ENCODE measurements around the gene OR52N4. TPM values are rescaled to one million over a fixed set of nuclear protein-coding genes. Genes with fewer than 3 reads are reported as not detected.
A peak's percentile ranks its signal among the peaks of the same experiment; 100 is the strongest.

Gene OR52N4
- total RNA-seq, 8 experiments from 2014 or later = 0.21 to 0.81 (median 0.38) TPM; not detected in 1

- in situ Hi-C loops (cut with MboI; ENCODE audit: low pct_unique_long_range_greater_than_20kb in 2 of 9, low sequenced_read_pairs in 9 of 9, unreplicated experiment in 9 of 9) = no loop called here
- Histone ChIP-seq H3K4me3 (no peak overlapping the region), H3K4me1 (replicated peaks in 1 of 2) (peaks cover 0 to 2% of the 10 kb centered on the region in 2 donors), H3K27ac (no peak overlapping the region)
- WGBS, 10 experiments = 13 to 100% (median 86%) methylated on average over 1 to 3 of the region's 3 CpGs; no CpG with 5 or more reads in 1 of the 10 experiments
- ATAC-seq (replicated peaks in 6 of 8) = peak in 3 of 8 experiments; percentile 49 to 73 (median 65)
Observed at GRCh38 chr11:5746614-5747013, 7.4 kb upstream of the OR52N4 start.

- 23 to 100% (median 82%) methylated on average over 2 to 3 of the region's 3 CpGs for WGBS, 10 experiments
- in situ Hi-C loops (cut with MboI; ENCODE audit: low pct_unique_long_range_greater_than_20kb in 2 of 9, low sequenced_read_pairs in 9 of 9, unreplicated experiment in 9 of 9) = no loop called here
- no peak overlapping the region for H3K27ac ChIP-seq
- peaks cover 0 to 2% of the 10 kb centered on the region in 2 donors for H3K4me1 ChIP-seq (replicated peaks in 1 of 2)
- ATAC-seq (replicated peaks in 6 of 8) = no peak
- H3K4me3 ChIP-seq = no peak overlapping the region
Observed at GRCh38 chr11:5749836-5750235, 4.2 kb upstream of the OR52N4 start.

GRCh38 chr11:5767056-5767455, 13.0 kb downstream of the OR52N4 start:
- in situ Hi-C loops (cut with MboI; ENCODE audit: low pct_unique_long_range_greater_than_20kb in 2 of 9, low sequenced_read_pairs in 9 of 9, unreplicated experiment in 9 of 9) = no loop called here
- ATAC-seq (replicated peaks in 6 of 8) = no peak
- no peak overlapping the region for H3K27ac ChIP-seq
- WGBS, 10 experiments = 0 to 100% (median 75%) methylated on average over 1 of the region's 1 CpG; no CpG with 5 or more reads in 6 of the 10 experiments
- no peak overlapping the region for H3K4me3 ChIP-seq
- no peaks in the 10 kb centered on the region for H3K4me1 ChIP-seq (replicated peaks in 1 of 2)

- in situ Hi-C loops (cut with MboI; ENCODE audit: low pct_unique_long_range_greater_than_20kb in 2 of 9, low sequenced_read_pairs in 9 of 9, unreplicated experiment in 9 of 9) = no loop called here
- WGBS, 10 experiments = 0 to 89% (median 41%) methylated on average over 1 to 4 of the region's 4 CpGs; no CpG with 5 or more reads in 4 of the 10 experiments
- Histone ChIP-seq H3K4me3 (no peak within 1 kb of the TSS), H3K4me1 (replicated peaks in 1 of 2) (no peaks in the 10 kb centered on the region), H3K27ac (no peak within 1 kb of the TSS)
- no peak for ATAC-seq (replicated peaks in 6 of 8)
Observed at GRCh38 chr11:5783255-5783654, 29.2 kb downstream of the OR52N4 start, which contains the start of gene OR52N5. TSS of gene OR52N5 (minus strand) at chr11:5783355. CDS start at chr11:5778634, 4,721 bp downstream.

- in situ Hi-C loops (cut with MboI; ENCODE audit: low pct_unique_long_range_greater_than_20kb in 2 of 9, low sequenced_read_pairs in 9 of 9, unreplicated experiment in 9 of 9) = no loop called here
- Histone ChIP-seq H3K4me1 (replicated peaks in 1 of 2) (no peaks in the 10 kb centered on the region), H3K4me3 (no peak within 1 kb of the TSS), H3K27ac (no peak within 1 kb of the TSS)
- no peak for ATAC-seq (replicated peaks in 6 of 8)
- WGBS, 10 experiments = 0 to 93% (median 68%) methylated on average over 1 to 3 of the region's 3 CpGs; no CpG with 5 or more reads in 2 of the 10 experiments
Observed at GRCh38 chr11:5791165-5791564, 37.1 kb downstream of the OR52N4 start, which contains the start of gene OR52N1. TSS of gene OR52N1 (minus strand) at chr11:5791265. CDS start at chr11:5788816, 2,449 bp downstream.

GRCh38 chr11:5796541-5796940, 42.5 kb downstream of the OR52N4 start:
- no peak for ATAC-seq (replicated peaks in 6 of 8)
- H3K4me3 ChIP-seq = no peak overlapping the region
- 18 to 93% (median 81%) methylated on average over 3 to 6 of the region's 6 CpGs for WGBS, 10 experiments
- in situ Hi-C loops (cut with MboI; ENCODE audit: low pct_unique_long_range_greater_than_20kb in 2 of 9, low sequenced_read_pairs in 9 of 9, unreplicated experiment in 9 of 9) = no loop called here
- H3K27ac ChIP-seq = no peak overlapping the region
- H3K4me1 ChIP-seq (replicated peaks in 1 of 2) = no peaks in the 10 kb centered on the region

- H3K4me1 ChIP-seq (replicated peaks in 1 of 2) = no peaks in the 10 kb centered on the region
- H3K27ac ChIP-seq = no peak overlapping the region
- in situ Hi-C loops (cut with MboI; ENCODE audit: low pct_unique_long_range_greater_than_20kb in 2 of 9, low sequenced_read_pairs in 9 of 9, unreplicated experiment in 9 of 9) = loop anchor here in 1 of 9 experiments (25.0 kb wide), 1 partner anchor 1167 kb away; the partner anchor contains the start of genes OR51D1 and OR51E1
- H3K4me3 ChIP-seq = no peak overlapping the region
- 68 to 100% (median 85%) methylated on average over 1 to 5 of the region's 5 CpGs; no CpG with 5 or more reads in 3 of the 10 experiments for WGBS, 10 experiments
- ATAC-seq (replicated peaks in 6 of 8) = no peak
Observed at GRCh38 chr11:5803982-5804381, 49.9 kb downstream of the OR52N4 start.

Other genes with a start within 250 kb of the OR52N4 start
- gene UBQLN3, start 244.3 kb upstream of the OR52N4 start, total RNA-seq = under 1 TPM in 7 of 8 experiments, not detected in 1; 0.11 to 0.52 (median 0.23) TPM
- gene UBQLNL, start 237.5 kb upstream of the OR52N4 start, total RNA-seq = under 1 TPM; 0.15 to 0.73 (median 0.33) TPM
- gene OR52H1, start 205.7 kb upstream of the OR52N4 start, total RNA-seq = under 1 TPM in 7 of 8 experiments, not detected in 1; 0.17 to 0.87 (median 0.47) TPM
- 1 to 10 TPM in 2 of 8 experiments, under 1 TPM in 3, not detected in 3; 0.25 to 1.4 (median 0.67) TPM for gene OR52B6, start 173.4 kb upstream of the OR52N4 start, total RNA-seq
- 1 to 10 TPM; 1.2 to 9.0 (median 2.1) TPM for gene TRIM6, start 157.6 kb upstream of the OR52N4 start, total RNA-seq
- gene TRIM34, start 129.2 kb upstream of the OR52N4 start, total RNA-seq = 1 to 10 TPM in 4 of 8 experiments, under 1 TPM in 4; 0.16 to 9.7 (median 2.2) TPM
- gene TRIM5, start 69.2 kb upstream of the OR52N4 start, total RNA-seq = 10 to 100 TPM; 13.4 to 60.6 (median 23.7) TPM
- gene TRIM22, start 64.5 kb upstream of the OR52N4 start, total RNA-seq = 100 to 1,000 TPM in 4 of 8 experiments, 10 to 100 TPM in 4; 31.4 to 246 (median 75.3) TPM
- under 1 TPM in 6 of 8 experiments, not detected in 2; 0.08 to 0.43 (median 0.18) TPM for gene OR56B1, start 17.8 kb upstream of the OR52N4 start, total RNA-seq
- under 1 TPM in 2 of 8 experiments, not detected in 6; 0.05 to 0.47 TPM for gene OR52N5, start 29.1 kb downstream of the OR52N4 start, total RNA-seq
- under 1 TPM in 1 of 8 experiments, not detected in 7; 0.19 TPM for gene OR52N1, start 37.0 kb downstream of the OR52N4 start, total RNA-seq
- under 1 TPM in 1 of 8 experiments, not detected in 7; 0.66 TPM for gene OR52N2, start 54.7 kb downstream of the OR52N4 start, total RNA-seq
- under 1 TPM in 1 of 8 experiments, not detected in 7; 0.52 TPM for gene OR52E6, start 87.7 kb downstream of the OR52N4 start, total RNA-seq
- gene OR52E8, start 103.4 kb downstream of the OR52N4 start, total RNA-seq = under 1 TPM in 2 of 8 experiments, not detected in 6; 0.18 to 0.28 TPM
- gene OR52E4, start 126.4 kb downstream of the OR52N4 start, total RNA-seq = under 1 TPM in 3 of 8 experiments, not detected in 5; 0.05 to 0.52 (median 0.17) TPM
- under 1 TPM in 2 of 8 experiments, not detected in 6; 0.19 to 0.24 TPM for gene OR52E5, start 139.0 kb downstream of the OR52N4 start, total RNA-seq
- under 1 TPM in 5 of 8 experiments, not detected in 3; 0.08 to 0.80 (median 0.10) TPM for gene OR56A3, start 188.0 kb downstream of the OR52N4 start, total RNA-seq
- 1 to 10 TPM in 1 of 8 experiments, under 1 TPM in 2, not detected in 5; 0.32 to 1.6 (median 0.84) TPM for gene OR56A5, start 214.3 kb downstream of the OR52N4 start, total RNA-seq
- under 1 TPM in 2 of 8 experiments, not detected in 6; 0.21 to 0.62 TPM for gene OR52L1, start 232.7 kb downstream of the OR52N4 start, total RNA-seq

All from motor neuron (in vitro differentiated cells).